Tibial artery (tissue), 4 donors: Measurements from ENCODE around the gene IGSF21.

ENCODE experiments used
- DNase-seq, 2 donors: peaks; one replicate each; pipeline ENCODE4 v3.0.0-alpha.2; 2019
- H3K27ac ChIP-seq, 2 donors: fragments of 200-600 bp; sonication (generic) in 1 of 2; 1 replicate in 1 of 2; 2 replicates in 1 of 2; pipeline ENCODE4 v1.5.1; 2018 to 2019; ENCODE audit warnings: mild to moderate bottlenecking in 1 of 2
- H3K27me3 ChIP-seq, 2 donors: fragments of 200-600 bp; sonication (generic) in 1 of 2; one replicate each; pipeline versions ENCODE4 v1.5.1 to v1.6.0; 2016 to 2019
- H3K36me3 ChIP-seq, 3 donors: fragments of 200-600 bp; sonication (generic) in 2 of 3; one replicate each; pipeline ENCODE4 v1.5.1; 2016 to 2019; ENCODE audit warnings: mild to moderate bottlenecking in 2 of 3
- H3K4me1 ChIP-seq, 4 donors: fragments of 200-600 bp; sonication (generic) in 2 of 4; 1 replicate in 3 of 4; 2 replicates in 1 of 4; pipeline ENCODE4 v1.5.1; 2016 to 2019
- H3K4me3 ChIP-seq, 2 donors: fragments of 200-600 bp; sonication (generic) in 1 of 2; 1 replicate in 1 of 2; 2 replicates in 1 of 2; pipeline ENCODE4 v1.5.1; 2018 to 2019; ENCODE audit warnings: mild to moderate bottlenecking in 2 of 2
- H3K9me3 ChIP-seq, 3 donors: fragments of 200-600 bp; sonication (generic) in 1 of 3; one replicate each; pipeline ENCODE4 v1.5.1; 2016 to 2019
- intact Hi-C: fragments of 100-400 bp; cut with DNase I; formaldehyde crosslinking; loops from one replicate; pipeline ENCODE4 v1.15.0; 2023; ENCODE audit warnings: low total_unique reads
- TF ChIP-seq, protein P1 (sequence below), 2 experiments: fragments of 200-600 bp in 1 of 2; fragments of 450-650 bp in 1 of 2; IDR thresholded peaks; one replicate each; pipeline ENCODE4 v1.5.1; 2017 to 2019; ENCODE audit warnings: antibody characterized with exemption in 2 of 2, mild to moderate bottlenecking in 1 of 2, moderate library complexity in 1 of 2

The IGSF21 gene

DNA sequence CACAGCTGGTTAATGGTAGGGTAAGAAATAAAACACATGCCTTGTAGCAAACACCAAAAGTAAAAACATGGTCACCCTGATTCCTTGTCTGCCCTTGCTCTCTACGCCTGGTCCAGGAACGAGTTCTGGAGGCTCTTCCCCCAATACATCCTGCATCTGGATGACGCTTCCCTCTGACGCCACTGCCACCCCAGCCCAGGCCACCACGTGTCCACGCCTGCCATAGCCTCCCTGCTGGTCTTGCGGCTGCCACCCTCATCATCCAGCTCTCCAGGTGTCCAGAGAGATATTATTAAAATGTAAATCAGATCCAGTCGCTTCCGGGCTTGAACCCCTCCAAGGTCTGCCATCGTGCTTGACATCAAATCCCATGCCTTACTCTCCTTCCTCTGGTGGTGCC is 39.3 kb downstream of the IGSF21 start:
- intact Hi-C loops: no loop called here
- H3K27me3 ChIP-seq: peaks cover 0 to 57% of the 10 kb centered on the region in 2 donors
- no peak overlapping the region for H3K27ac ChIP-seq
- no peaks in the 10 kb centered on the region for H3K4me1 ChIP-seq
- TF ChIP-seq, protein P1, sequence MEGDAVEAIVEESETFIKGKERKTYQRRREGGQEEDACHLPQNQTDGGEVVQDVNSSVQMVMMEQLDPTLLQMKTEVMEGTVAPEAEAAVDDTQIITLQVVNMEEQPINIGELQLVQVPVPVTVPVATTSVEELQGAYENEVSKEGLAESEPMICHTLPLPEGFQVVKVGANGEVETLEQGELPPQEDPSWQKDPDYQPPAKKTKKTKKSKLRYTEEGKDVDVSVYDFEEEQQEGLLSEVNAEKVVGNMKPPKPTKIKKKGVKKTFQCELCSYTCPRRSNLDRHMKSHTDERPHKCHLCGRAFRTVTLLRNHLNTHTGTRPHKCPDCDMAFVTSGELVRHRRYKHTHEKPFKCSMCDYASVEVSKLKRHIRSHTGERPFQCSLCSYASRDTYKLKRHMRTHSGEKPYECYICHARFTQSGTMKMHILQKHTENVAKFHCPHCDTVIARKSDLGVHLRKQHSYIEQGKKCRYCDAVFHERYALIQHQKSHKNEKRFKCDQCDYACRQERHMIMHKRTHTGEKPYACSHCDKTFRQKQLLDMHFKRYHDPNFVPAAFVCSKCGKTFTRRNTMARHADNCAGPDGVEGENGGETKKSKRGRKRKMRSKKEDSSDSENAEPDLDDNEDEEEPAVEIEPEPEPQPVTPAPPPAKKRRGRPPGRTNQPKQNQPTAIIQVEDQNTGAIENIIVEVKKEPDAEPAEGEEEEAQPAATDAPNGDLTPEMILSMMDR (IDR thresholded peaks at IDR 0.05): no peak
- DNase-seq: no peak
- no peaks in the 10 kb centered on the region for H3K36me3 ChIP-seq
- H3K9me3 ChIP-seq: no peaks in the 10 kb centered on the region
- no peak overlapping the region for H3K4me3 ChIP-seq

- no peaks in the 10 kb centered on the region for H3K9me3 ChIP-seq
- DNase-seq: no peak
- intact Hi-C loops: no loop called here
- no peaks in the 10 kb centered on the region for H3K36me3 ChIP-seq
- no peaks in the 10 kb centered on the region for H3K4me1 ChIP-seq
- peaks cover 0 to 60% of the 10 kb centered on the region in 2 donors for H3K27me3 ChIP-seq
- TF ChIP-seq, protein P1 (IDR thresholded peaks at IDR 0.05): no peak
- no peak overlapping the region for H3K4me3 ChIP-seq
- H3K27ac ChIP-seq: no peak overlapping the region
Observed at GRCh38 chr1:18147672-18148071, 40.1 kb downstream of the IGSF21 start.

DNA sequence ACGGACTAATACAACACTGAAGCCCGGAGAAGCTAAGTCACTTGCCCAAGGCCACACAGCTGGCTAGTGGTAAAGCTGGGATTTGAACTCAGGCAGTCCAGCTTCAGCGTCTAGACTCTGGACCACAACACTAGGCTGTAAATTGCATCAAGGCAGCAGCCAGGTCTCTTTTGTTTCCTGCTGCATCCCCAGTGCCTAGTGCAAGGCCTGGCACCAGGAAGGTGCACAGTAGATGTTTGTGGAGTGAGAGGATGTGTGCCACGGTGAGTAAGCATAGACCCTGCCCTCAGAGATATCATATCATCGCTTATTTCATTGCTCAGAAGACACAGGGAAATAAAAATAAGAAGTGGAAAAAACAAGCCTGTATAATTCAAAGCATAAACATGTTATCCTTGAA is 40.9 kb downstream of the IGSF21 start:
- peaks cover 0 to 60% of the 10 kb centered on the region in 2 donors for H3K27me3 ChIP-seq
- no peaks in the 10 kb centered on the region for H3K4me1 ChIP-seq
- H3K27ac ChIP-seq: no peak overlapping the region
- H3K36me3 ChIP-seq: no peaks in the 10 kb centered on the region
- H3K4me3 ChIP-seq: no peak overlapping the region
- DNase-seq: no peak
- TF ChIP-seq, protein P1 (IDR thresholded peaks at IDR 0.05): no peak
- intact Hi-C loops: no loop called here
- H3K9me3 ChIP-seq: no peaks in the 10 kb centered on the region

- TF ChIP-seq, protein P1 (IDR thresholded peaks at IDR 0.05): no peak
- H3K4me1 ChIP-seq: no peaks in the 10 kb centered on the region
- DNase-seq: no peak
- no peak overlapping the region for H3K4me3 ChIP-seq
- H3K27me3 ChIP-seq: peaks cover 0 to 58% of the 10 kb centered on the region in 2 donors
- intact Hi-C loops: no loop called here
- no peaks in the 10 kb centered on the region for H3K36me3 ChIP-seq
- H3K9me3 ChIP-seq: no peaks in the 10 kb centered on the region
- H3K27ac ChIP-seq: no peak overlapping the region
Observed at GRCh38 chr1:18149027-18149641, 41.5 kb downstream of the IGSF21 start.

DNA sequence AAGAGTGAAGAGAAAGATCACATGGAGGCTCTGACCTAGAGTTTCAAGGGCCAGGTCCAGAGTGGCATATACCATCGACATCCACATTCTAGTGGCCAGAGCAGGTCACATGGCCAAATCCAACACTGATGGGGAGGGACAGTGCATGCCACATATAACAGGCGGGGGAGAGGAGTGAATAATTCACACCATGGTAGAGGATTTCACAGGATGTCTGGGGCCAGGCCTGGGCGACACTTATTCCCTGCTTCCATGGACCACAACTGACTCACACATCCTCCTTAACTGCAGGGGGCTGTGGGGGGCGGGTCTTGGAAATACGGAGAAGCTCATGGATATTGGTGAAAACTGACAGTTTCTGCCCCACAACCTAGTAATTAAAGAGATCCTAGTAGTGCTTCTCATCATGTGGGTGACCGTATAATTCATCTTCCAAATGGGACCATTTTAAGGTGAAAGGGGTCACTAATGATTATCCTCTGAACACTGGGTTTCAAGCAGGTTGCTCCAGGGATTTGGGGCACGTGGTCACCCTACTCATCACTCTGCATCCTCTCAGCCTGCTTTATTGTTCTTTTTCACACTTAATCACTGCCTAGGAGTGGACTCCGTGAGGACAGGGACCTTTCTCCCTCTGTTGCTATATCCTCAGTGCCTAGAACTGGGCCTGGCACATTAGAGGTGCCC is 44.0 kb downstream of the IGSF21 start:
- Histone ChIP-seq H3K9me3 (no peaks in the 10 kb centered on the region), H3K36me3 (no peaks in the 10 kb centered on the region), H3K27ac (no peak overlapping the region), H3K4me1 (no peaks in the 10 kb centered on the region), H3K27me3 (peaks cover 0 to 54% of the 10 kb centered on the region in 2 donors), H3K4me3 (no peak overlapping the region)
- intact Hi-C loops: no loop called here
- TF ChIP-seq, protein P1 (IDR thresholded peaks at IDR 0.05): no peak
- no peak for DNase-seq
